Measurements from ENCODE around the gene NOL4L.

- TF ChIP-seq, protein P1, sequence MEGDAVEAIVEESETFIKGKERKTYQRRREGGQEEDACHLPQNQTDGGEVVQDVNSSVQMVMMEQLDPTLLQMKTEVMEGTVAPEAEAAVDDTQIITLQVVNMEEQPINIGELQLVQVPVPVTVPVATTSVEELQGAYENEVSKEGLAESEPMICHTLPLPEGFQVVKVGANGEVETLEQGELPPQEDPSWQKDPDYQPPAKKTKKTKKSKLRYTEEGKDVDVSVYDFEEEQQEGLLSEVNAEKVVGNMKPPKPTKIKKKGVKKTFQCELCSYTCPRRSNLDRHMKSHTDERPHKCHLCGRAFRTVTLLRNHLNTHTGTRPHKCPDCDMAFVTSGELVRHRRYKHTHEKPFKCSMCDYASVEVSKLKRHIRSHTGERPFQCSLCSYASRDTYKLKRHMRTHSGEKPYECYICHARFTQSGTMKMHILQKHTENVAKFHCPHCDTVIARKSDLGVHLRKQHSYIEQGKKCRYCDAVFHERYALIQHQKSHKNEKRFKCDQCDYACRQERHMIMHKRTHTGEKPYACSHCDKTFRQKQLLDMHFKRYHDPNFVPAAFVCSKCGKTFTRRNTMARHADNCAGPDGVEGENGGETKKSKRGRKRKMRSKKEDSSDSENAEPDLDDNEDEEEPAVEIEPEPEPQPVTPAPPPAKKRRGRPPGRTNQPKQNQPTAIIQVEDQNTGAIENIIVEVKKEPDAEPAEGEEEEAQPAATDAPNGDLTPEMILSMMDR (conservative IDR thresholded peaks at IDR 0.05; ENCODE audit: low read depth, low read length) = no peak
- no peak for TF ChIP-seq EZH2 (IDR thresholded peaks at IDR 0.05; ENCODE audit: borderline replicate concordance, low read depth, low read length, poor library complexity, severe bottlenecking)
Observed at GRCh38 chr20:32474967-32475811, 109.9 kb downstream of the NOL4L start.

All from A673 (cell line).